Measurements from ENCODE around the gene SLAMF1. TPM values are rescaled to one million over a fixed set of nuclear protein-coding genes. Genes with fewer than 3 reads are reported as not detected.

The SLAMF1 gene
- polyA plus RNA-seq, 3 donors: 0.13 to 0.65 TPM; not detected in 1

- intact Hi-C loops (cut with micrococcal nuclease): no loop called here
- Histone ChIP-seq H3K9ac (ENCODE audit: insufficient read depth, low read length, poor library complexity, severe bottlenecking) (no peak overlapping the region), H3K9me3 (replicated peaks in 1 of 2; ENCODE audit: control insufficient read depth in 1 of 2, insufficient read depth in 1 of 2, low read length in 2 of 2) (peaks cover 3 to 10% of the 10 kb centered on the region in 2 donors), H2AFZ (ENCODE audit: insufficient read depth, low read depth, low read length, poor library complexity, severe bottlenecking) (no peak overlapping the region), H3K36me3 (replicated peaks in 1 of 2; ENCODE audit: control insufficient read depth in 1 of 2, insufficient read depth in 2 of 2, low read length in 2 of 2) (no peaks in the 10 kb centered on the region), H3K27me3 (ENCODE audit: control insufficient read depth in 2 of 2, insufficient read depth in 2 of 2, low read length in 2 of 2) (no peaks in the 10 kb centered on the region), H3K27ac (ENCODE audit: low read depth in 1 of 2, low read length in 2 of 2) (no peak overlapping the region), H3K4me1 (ENCODE audit: control insufficient read depth in 1 of 2, insufficient read depth in 2 of 2, low read length in 2 of 2) (peaks cover 53 to 57% of the 10 kb centered on the region in 2 donors), H3K79me2 (ENCODE audit: insufficient read depth, low read length) (no peaks in the 10 kb centered on the region), H3K4me2 (replicated peaks; ENCODE audit: extremely low read depth, low read length, poor library complexity, severe bottlenecking) (no peak overlapping the region), H4K20me1 (ENCODE audit: insufficient read depth, low read length) (no peaks in the 10 kb centered on the region), H3K4me3 (replicated peaks in 1 of 3; ENCODE audit: low read depth in 2 of 3, low read length in 3 of 3) (no peak overlapping the region)
- Mint-ChIP-seq H3K27ac (no peak overlapping the region), H3K36me3 (peaks cover 6 to 14% of the 10 kb centered on the region in 2 donors), H3K4me3 (no peak overlapping the region), H3K9me3 (peaks cover 2 to 14% (median 9%) of the 10 kb centered on the region in 7 donors), H3K4me1 (peaks cover 51% of the 10 kb centered on the region), H3K27me3 (ENCODE audit: low read depth in 3 of 3) (no peaks in the 10 kb centered on the region)
- no peak for TF ChIP-seq CTCF (IDR thresholded peaks at IDR 0.05)
- DNase-seq: no peak
- 100% methylated on average over 1 of the region's 2 CpGs for WGBS (ENCODE audit: insufficient coverage)
Observed at GRCh38 chr1:160667896-160668295, 21.1 kb upstream of the SLAMF1 start.

DNA sequence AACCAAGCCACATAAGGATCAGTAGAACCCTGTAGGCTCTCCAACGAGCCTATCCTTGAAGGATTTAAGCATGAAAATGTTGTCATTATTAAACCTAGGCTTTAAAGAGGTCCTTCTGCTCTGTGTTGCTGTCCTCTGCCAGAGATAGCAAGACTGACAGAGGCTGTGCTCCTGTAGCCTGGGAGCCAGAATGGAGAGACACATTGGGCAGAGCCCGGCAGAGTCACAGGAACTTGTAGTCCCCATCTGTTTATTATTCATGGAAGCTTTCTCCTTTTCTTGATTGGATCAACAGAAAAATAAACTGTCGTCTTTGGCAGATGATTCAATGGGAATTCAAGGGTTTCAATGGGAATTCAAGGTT is 19.2 kb upstream of the SLAMF1 start:
- DNase-seq: no peak
- peak overlapping the region; percentile 60 for H2AFZ ChIP-seq (ENCODE audit: insufficient read depth, low read depth, low read length, poor library complexity, severe bottlenecking)
- peak overlapping the region; percentile 72 for H3K4me2 ChIP-seq (replicated peaks; ENCODE audit: extremely low read depth, low read length, poor library complexity, severe bottlenecking)
- H3K4me3 ChIP-seq (replicated peaks in 1 of 3; ENCODE audit: low read depth in 2 of 3, low read length in 3 of 3): peak overlapping the region in 1 of 3 experiments; percentile 68
- peaks cover 3 to 10% of the 10 kb centered on the region in 2 donors for H3K9me3 ChIP-seq (replicated peaks in 1 of 2; ENCODE audit: control insufficient read depth in 1 of 2, insufficient read depth in 1 of 2, low read length in 2 of 2)
- H3K79me2 ChIP-seq (ENCODE audit: insufficient read depth, low read length): no peaks in the 10 kb centered on the region
- H4K20me1 ChIP-seq (ENCODE audit: insufficient read depth, low read length): no peaks in the 10 kb centered on the region
- H3K27me3 ChIP-seq (ENCODE audit: control insufficient read depth in 2 of 2, insufficient read depth in 2 of 2, low read length in 2 of 2): no peaks in the 10 kb centered on the region
- peaks cover 4 to 10% of the 10 kb centered on the region in 2 donors for H3K36me3 Mint-ChIP-seq
- no peaks in the 10 kb centered on the region for H3K27me3 Mint-ChIP-seq (ENCODE audit: low read depth in 3 of 3)
- H3K4me3 Mint-ChIP-seq: peak overlapping the region; percentile 72 to 84
- peak overlapping the region; percentile 80 to 96 (median 94) for H3K27ac Mint-ChIP-seq
- peaks cover 2 to 14% (median 9%) of the 10 kb centered on the region in 7 donors for H3K9me3 Mint-ChIP-seq
- H3K27ac ChIP-seq (ENCODE audit: low read depth in 1 of 2, low read length in 2 of 2): peak overlapping the region; percentile 54 to 75
- no peak for TF ChIP-seq CTCF (IDR thresholded peaks at IDR 0.05)
- WGBS (ENCODE audit: insufficient coverage): no CpG with 5 or more reads among the region's 3 CpGs
- peaks cover 50 to 54% of the 10 kb centered on the region in 2 donors for H3K4me1 ChIP-seq (ENCODE audit: control insufficient read depth in 1 of 2, insufficient read depth in 2 of 2, low read length in 2 of 2)
- H3K36me3 ChIP-seq (replicated peaks in 1 of 2; ENCODE audit: control insufficient read depth in 1 of 2, insufficient read depth in 2 of 2, low read length in 2 of 2): no peaks in the 10 kb centered on the region
- H3K9ac ChIP-seq (ENCODE audit: insufficient read depth, low read length, poor library complexity, severe bottlenecking): no peak overlapping the region
- intact Hi-C loops (cut with micrococcal nuclease): no loop called here
- peaks cover 56% of the 10 kb centered on the region for H3K4me1 Mint-ChIP-seq

Data from CD14-positive monocyte (primary cell).